ENCODE measurements around the gene ACSF3. TPM values are rescaled to one million over a fixed set of nuclear protein-coding genes. Genes with fewer than 3 reads are reported as not detected.

Gene ACSF3
- total RNA-seq, 1 experiment from 2014 or later: 33.5 TPM

DNA sequence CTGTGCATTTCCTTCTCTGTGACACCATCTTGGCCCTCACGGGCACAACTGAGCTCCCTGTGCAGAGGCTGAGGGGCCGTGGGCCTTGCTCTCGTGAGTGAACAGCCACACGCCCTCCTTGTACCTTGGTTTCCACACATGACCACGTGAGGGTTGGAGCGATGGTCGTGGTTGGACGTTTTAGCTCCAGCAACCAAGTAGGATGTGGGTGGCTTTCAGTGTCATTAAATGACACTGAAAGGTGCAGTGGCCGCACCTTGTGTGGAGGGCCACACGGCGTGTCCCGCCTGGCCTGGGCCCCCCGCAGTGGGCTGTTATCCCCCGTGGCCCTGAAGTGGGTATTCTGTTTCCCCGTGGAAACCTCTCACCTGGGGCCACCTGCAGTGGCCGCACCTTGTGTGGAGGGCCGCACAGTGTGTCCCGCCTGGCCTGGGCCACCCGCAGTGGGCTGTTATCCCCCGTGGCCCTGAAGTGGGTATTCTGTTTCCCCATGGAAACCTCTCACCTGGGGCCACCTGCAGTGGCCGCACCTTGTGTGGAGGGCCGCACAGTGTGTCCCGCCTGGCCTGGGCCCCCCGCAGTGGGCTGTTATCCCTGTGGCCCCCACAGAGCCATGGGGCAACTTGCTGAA lies 28.2 kb downstream of the ACSF3 start:
- H3K9me3 ChIP-seq (ENCODE audit: low read length): no peaks in the 10 kb centered on the region
- no peak overlapping the region for H3K27ac ChIP-seq (ENCODE audit: low read length)
- H3K79me2 ChIP-seq (ENCODE audit: low read length): no peaks in the 10 kb centered on the region
- intact Hi-C loops (cut with micrococcal nuclease): no loop called here
- no peak overlapping the region for H3K4me2 ChIP-seq (ENCODE audit: low read length)
- H4K20me1 ChIP-seq (ENCODE audit: low read length): no peaks in the 10 kb centered on the region
- ChIA-PET CTCF (no interaction called here), POLR2A (ENCODE audit: unreplicated experiment) (no interaction called here)
- no peak overlapping the region for H3K9ac ChIP-seq (ENCODE audit: low read length)
- peaks cover 13% of the 10 kb centered on the region for H3K36me3 ChIP-seq (ENCODE audit: low read depth, low read length)
- TF ChIP-seq EZH2phosphoT487 (IDR thresholded peaks at IDR 0.05; ENCODE audit: borderline replicate concordance, low read length) (no peak), CTCF (conservative IDR thresholded peaks at IDR 0.05; ENCODE audit: low read depth, low read length) (no peak), EZH2 (IDR thresholded peaks at IDR 0.05; ENCODE audit: low read length, unreplicated experiment) (no peak)
- DNase-seq (no peak), ATAC-seq (no peak)
- BruUV-seq (replicated peaks): no TSS peak
- H3K27me3 ChIP-seq (ENCODE audit: low read length): no peaks in the 10 kb centered on the region
- H3F3A ChIP-seq (ENCODE audit: low read length, unreplicated experiment): no peaks in the 10 kb centered on the region
- no peaks in the 10 kb centered on the region for H3K4me1 ChIP-seq (ENCODE audit: insufficient read depth, low read length)
- H3K9me2 ChIP-seq (replicated peaks; ENCODE audit: low read length): no peaks in the 10 kb centered on the region
- H2AFZ ChIP-seq (ENCODE audit: low read length): no peak overlapping the region
- no peak overlapping the region for H3K4me3 ChIP-seq (ENCODE audit: low read length)

- intact Hi-C loops (cut with micrococcal nuclease): no loop called here
- no peaks in the 10 kb centered on the region for H3F3A ChIP-seq (ENCODE audit: low read length, unreplicated experiment)
- H3K4me2 ChIP-seq (ENCODE audit: low read length): no peak overlapping the region
- no TSS peak for BruUV-seq (replicated peaks)
- TF ChIP-seq EZH2 (IDR thresholded peaks at IDR 0.05; ENCODE audit: low read length, unreplicated experiment) (no peak), EZH2phosphoT487 (IDR thresholded peaks at IDR 0.05; ENCODE audit: borderline replicate concordance, low read length) (no peak), CTCF (conservative IDR thresholded peaks at IDR 0.05; ENCODE audit: low read depth, low read length) (no peak)
- ATAC-seq (no peak), DNase-seq (no peak)
- no peaks in the 10 kb centered on the region for H3K9me2 ChIP-seq (replicated peaks; ENCODE audit: low read length)
- no peak overlapping the region for H3K27ac ChIP-seq (ENCODE audit: low read length)
- CTCF ChIA-PET: no interaction called here
- H3K9ac ChIP-seq (ENCODE audit: low read length): no peak overlapping the region
- no peaks in the 10 kb centered on the region for H3K79me2 ChIP-seq (ENCODE audit: low read length)
- no peak overlapping the region for H3K4me3 ChIP-seq (ENCODE audit: low read length)
- no peaks in the 10 kb centered on the region for H3K9me3 ChIP-seq (ENCODE audit: low read length)
- no peaks in the 10 kb centered on the region for H3K4me1 ChIP-seq (ENCODE audit: insufficient read depth, low read length)
- no peaks in the 10 kb centered on the region for H4K20me1 ChIP-seq (ENCODE audit: low read length)
- peaks cover 13% of the 10 kb centered on the region for H3K36me3 ChIP-seq (ENCODE audit: low read depth, low read length)
- H3K27me3 ChIP-seq (ENCODE audit: low read length): no peaks in the 10 kb centered on the region
- no peak overlapping the region for H2AFZ ChIP-seq (ENCODE audit: low read length)
- POLR2A ChIA-PET (ENCODE audit: unreplicated experiment): no interaction called here
Measured at GRCh38 chr16:89122322-89122851, 28.7 kb downstream of the ACSF3 start.

DNA sequence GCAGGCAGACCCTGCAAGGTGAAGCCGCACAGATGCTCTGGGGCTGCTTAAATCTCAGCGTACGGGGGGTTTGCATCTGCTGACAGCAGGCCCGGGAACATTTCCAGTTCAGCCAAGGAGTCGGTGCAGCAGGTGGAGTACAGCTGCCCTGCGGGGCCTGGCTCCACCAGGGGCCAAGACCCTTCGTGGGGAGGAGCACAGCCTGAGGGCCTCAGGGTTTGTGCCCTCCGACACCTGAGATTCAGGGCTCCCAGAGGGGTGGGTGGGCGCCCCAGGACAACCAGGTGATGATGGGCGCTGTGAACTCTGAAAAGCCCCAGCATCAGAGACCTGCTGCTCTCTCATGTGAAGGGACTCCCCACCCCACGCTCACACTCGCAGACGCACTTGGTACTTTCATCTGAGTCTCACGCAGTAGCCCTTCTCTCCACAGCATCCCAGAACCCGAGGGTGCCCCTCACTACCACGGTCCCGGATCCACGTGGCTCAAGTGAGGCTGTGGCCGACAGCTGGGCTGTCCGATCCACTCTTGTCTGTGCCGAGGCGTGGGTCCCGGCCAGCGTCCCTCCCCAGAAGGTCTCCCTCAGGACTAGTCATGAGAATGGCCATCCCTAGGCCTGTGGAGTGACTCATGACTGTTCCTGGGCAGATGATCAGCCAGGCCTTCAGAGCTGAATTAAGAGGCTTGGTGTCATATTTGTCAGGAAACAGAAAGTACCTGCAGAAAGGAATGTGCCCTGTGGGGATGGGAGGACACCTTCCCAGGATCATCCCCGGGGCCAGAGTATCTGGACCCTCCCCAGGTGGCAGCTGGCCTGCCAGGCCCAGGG lies 29.6 kb downstream of the ACSF3 start:
- TF ChIP-seq CTCF (conservative IDR thresholded peaks at IDR 0.05; ENCODE audit: low read depth, low read length) (no peak), EZH2 (IDR thresholded peaks at IDR 0.05; ENCODE audit: low read length, unreplicated experiment) (no peak), EZH2phosphoT487 (IDR thresholded peaks at IDR 0.05; ENCODE audit: borderline replicate concordance, low read length) (no peak)
- Histone ChIP-seq H3K27me3 (ENCODE audit: low read length) (no peaks in the 10 kb centered on the region), H4K20me1 (ENCODE audit: low read length) (no peaks in the 10 kb centered on the region), H2AFZ (ENCODE audit: low read length) (no peak overlapping the region), H3K36me3 (ENCODE audit: low read depth, low read length) (peaks cover 13% of the 10 kb centered on the region), H3K4me2 (ENCODE audit: low read length) (no peak overlapping the region), H3K27ac (ENCODE audit: low read length) (no peak overlapping the region), H3K79me2 (ENCODE audit: low read length) (no peaks in the 10 kb centered on the region), H3K9me3 (ENCODE audit: low read length) (no peaks in the 10 kb centered on the region), H3F3A (ENCODE audit: low read length, unreplicated experiment) (no peaks in the 10 kb centered on the region), H3K4me1 (ENCODE audit: insufficient read depth, low read length) (no peaks in the 10 kb centered on the region), H3K9ac (ENCODE audit: low read length) (no peak overlapping the region), H3K4me3 (ENCODE audit: low read length) (no peak overlapping the region), H3K9me2 (replicated peaks; ENCODE audit: low read length) (no peaks in the 10 kb centered on the region)
- CTCF ChIA-PET: no interaction called here
- POLR2A ChIA-PET (ENCODE audit: unreplicated experiment): no interaction called here
- intact Hi-C loops (cut with micrococcal nuclease): no loop called here
- DNase-seq: no peak
- BruUV-seq (replicated peaks): no TSS peak
- no peak for ATAC-seq
